Esophagus muscularis mucosa (tissue), 4 donors: ENCODE results near the gene MIS12.

ENCODE experiments used
- EP300 ChIP-seq: sonication (generic); formaldehyde crosslinking; IDR thresholded peaks from one replicate; pipeline ENCODE4 v1.6.1; 2017; ENCODE audit warnings: antibody characterized with exemption
- POLR2A ChIP-seq: fragments of 450-650 bp; IDR thresholded peaks from one replicate; pipeline ENCODE4 v1.6.1; 2017; ENCODE audit warnings: antibody characterized with exemption, moderate library complexity, mild to moderate bottlenecking, low read depth
- POLR2AphosphoS5 ChIP-seq, 2 donors: sonication (generic); formaldehyde crosslinking; IDR thresholded peaks; one replicate each; pipeline ENCODE4 v1.6.1; 2017; ENCODE audit warnings: antibody characterized with exemption in 2 of 2
- TF ChIP-seq, protein P1 (sequence below), 3 experiments: fragments of 200-600 bp in 2 of 3; fragments of 450-650 bp in 1 of 3; sonication (generic) in 2 of 3; IDR thresholded peaks; one replicate each; pipeline ENCODE4 v1.5.1; 2017 to 2019; ENCODE audit warnings: antibody characterized with exemption in 3 of 3, mild to moderate bottlenecking in 2 of 3, moderate library complexity in 1 of 3

DNA sequence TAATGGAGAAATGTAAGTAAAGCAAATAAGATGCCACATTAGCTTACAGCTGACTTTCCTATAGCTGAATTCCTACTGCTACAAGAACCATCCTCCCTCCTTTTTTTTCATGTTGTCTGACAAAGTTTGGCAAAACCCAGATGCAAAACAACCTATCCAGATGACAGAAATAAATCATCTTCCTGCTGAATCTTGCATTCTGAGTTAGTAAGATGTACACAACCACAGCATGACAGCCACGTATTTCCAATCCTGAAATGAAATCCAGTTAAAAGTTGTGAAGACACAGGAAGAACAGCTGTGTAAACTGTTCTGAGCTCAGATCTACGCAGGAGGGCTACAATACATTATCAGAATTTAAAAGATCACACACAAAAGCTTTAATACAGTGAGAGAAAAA is 12.5 kb upstream of the MIS12 start:
- TF ChIP-seq, protein P1, sequence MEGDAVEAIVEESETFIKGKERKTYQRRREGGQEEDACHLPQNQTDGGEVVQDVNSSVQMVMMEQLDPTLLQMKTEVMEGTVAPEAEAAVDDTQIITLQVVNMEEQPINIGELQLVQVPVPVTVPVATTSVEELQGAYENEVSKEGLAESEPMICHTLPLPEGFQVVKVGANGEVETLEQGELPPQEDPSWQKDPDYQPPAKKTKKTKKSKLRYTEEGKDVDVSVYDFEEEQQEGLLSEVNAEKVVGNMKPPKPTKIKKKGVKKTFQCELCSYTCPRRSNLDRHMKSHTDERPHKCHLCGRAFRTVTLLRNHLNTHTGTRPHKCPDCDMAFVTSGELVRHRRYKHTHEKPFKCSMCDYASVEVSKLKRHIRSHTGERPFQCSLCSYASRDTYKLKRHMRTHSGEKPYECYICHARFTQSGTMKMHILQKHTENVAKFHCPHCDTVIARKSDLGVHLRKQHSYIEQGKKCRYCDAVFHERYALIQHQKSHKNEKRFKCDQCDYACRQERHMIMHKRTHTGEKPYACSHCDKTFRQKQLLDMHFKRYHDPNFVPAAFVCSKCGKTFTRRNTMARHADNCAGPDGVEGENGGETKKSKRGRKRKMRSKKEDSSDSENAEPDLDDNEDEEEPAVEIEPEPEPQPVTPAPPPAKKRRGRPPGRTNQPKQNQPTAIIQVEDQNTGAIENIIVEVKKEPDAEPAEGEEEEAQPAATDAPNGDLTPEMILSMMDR (IDR thresholded peaks at IDR 0.05), result no peak
- TF ChIP-seq POLR2A, result no peak
- no peak for TF ChIP-seq POLR2AphosphoS5 (IDR thresholded peaks at IDR 0.05)
- no peak for TF ChIP-seq EP300
